ENCODE measurements around the gene CCSER1. TPM values are rescaled to one million over a fixed set of nuclear protein-coding genes. Genes with fewer than 3 reads are reported as not detected.

CCSER1 gene
- polyA plus RNA-seq, 1 donor from 2014 or later = 20.8 TPM

- no peak overlapping the region for H3K4me3 ChIP-seq (ENCODE audit: low read length)
- H3F3A ChIP-seq (ENCODE audit: insufficient read depth, low read length, poor library complexity, severe bottlenecking) = no peaks in the 10 kb centered on the region
- no peak overlapping the region for H2AFZ ChIP-seq (ENCODE audit: low read depth, low read length)
These were observed 713.6 kb downstream of the CCSER1 start for GRCh38 chr4:90840828-90841227.

GRCh38 chr4:90841676-90842075 lies 714.5 kb downstream of the CCSER1 start:
- Histone ChIP-seq H3K9me3 (ENCODE audit: low read length) (no peaks in the 10 kb centered on the region), H3F3A (ENCODE audit: insufficient read depth, low read length, poor library complexity, severe bottlenecking) (no peaks in the 10 kb centered on the region), H3K27ac (ENCODE audit: low read length) (no peak overlapping the region), H3K4me2 (ENCODE audit: low read length) (no peak overlapping the region), H3K9me2 (ENCODE audit: insufficient read depth, low read length) (no peaks in the 10 kb centered on the region), H3K9ac (ENCODE audit: low read length) (no peak overlapping the region), H4K20me1 (ENCODE audit: insufficient read depth) (no peaks in the 10 kb centered on the region), H3K36me3 (ENCODE audit: insufficient read depth, low read length) (no peaks in the 10 kb centered on the region), H3K4me3 (ENCODE audit: low read length) (no peak overlapping the region), H3K27me3 (ENCODE audit: insufficient read depth, low read depth, low read length) (no peaks in the 10 kb centered on the region), H3K79me2 (replicated peaks; ENCODE audit: insufficient read depth, low read length) (no peaks in the 10 kb centered on the region), H2AFZ (ENCODE audit: low read depth, low read length) (no peak overlapping the region)
- no peak for TF ChIP-seq TAF1 (IDR thresholded peaks at IDR 0.05; ENCODE audit: low read depth)
- no peak for TF ChIP-seq MXI1 (conservative IDR thresholded peaks at IDR 0.05; ENCODE audit: poor library complexity, severe bottlenecking)
- TF ChIP-seq RAD21 (conservative IDR thresholded peaks at IDR 0.05) = no peak
- TF ChIP-seq CTCF (IDR thresholded peaks at IDR 0.05; ENCODE audit: poor library complexity, severe bottlenecking) = no peak
- no peak for TF ChIP-seq EZH2 (IDR thresholded peaks at IDR 0.05; ENCODE audit: borderline replicate concordance, insufficient read depth, low read length, poor library complexity, severe bottlenecking)
- TF ChIP-seq SMC3 (conservative IDR thresholded peaks at IDR 0.05; ENCODE audit: poor library complexity) = no peak
- no peak for TF ChIP-seq EP300 (conservative IDR thresholded peaks at IDR 0.05; ENCODE audit: poor library complexity, severe bottlenecking)

More at GRCh38 chr4:90840828-90841227, 713.6 kb downstream of the CCSER1 start:
- Histone ChIP-seq H3K36me3 (ENCODE audit: insufficient read depth, low read length) (no peaks in the 10 kb centered on the region), H3K9ac (ENCODE audit: low read length) (no peak overlapping the region), H4K20me1 (ENCODE audit: insufficient read depth) (no peaks in the 10 kb centered on the region), H3K79me2 (replicated peaks; ENCODE audit: insufficient read depth, low read length) (no peaks in the 10 kb centered on the region), H3K27me3 (ENCODE audit: insufficient read depth, low read depth, low read length) (no peaks in the 10 kb centered on the region), H3K27ac (ENCODE audit: low read length) (no peak overlapping the region), H3K4me2 (ENCODE audit: low read length) (no peak overlapping the region), H3K9me3 (ENCODE audit: low read length) (no peaks in the 10 kb centered on the region), H3K9me2 (ENCODE audit: insufficient read depth, low read length) (no peaks in the 10 kb centered on the region)
- TF ChIP-seq MXI1 (conservative IDR thresholded peaks at IDR 0.05; ENCODE audit: poor library complexity, severe bottlenecking) (no peak), EP300 (conservative IDR thresholded peaks at IDR 0.05; ENCODE audit: poor library complexity, severe bottlenecking) (no peak), SMC3 (conservative IDR thresholded peaks at IDR 0.05; ENCODE audit: poor library complexity) (no peak), TAF1 (IDR thresholded peaks at IDR 0.05; ENCODE audit: low read depth) (no peak), RAD21 (conservative IDR thresholded peaks at IDR 0.05) (no peak), REST (IDR thresholded peaks at IDR 0.05; ENCODE audit: borderline replicate concordance) (no peak), POLR2AphosphoS5 (IDR thresholded peaks at IDR 0.05) (no peak), CTCF (IDR thresholded peaks at IDR 0.05; ENCODE audit: poor library complexity, severe bottlenecking) (no peak), EZH2 (IDR thresholded peaks at IDR 0.05; ENCODE audit: borderline replicate concordance, insufficient read depth, low read length, poor library complexity, severe bottlenecking) (no peak)

Measured in neural cell (in vitro differentiated cells).